MM.1S (cell line): ENCODE data around the gene CC2D2A.
A peak's percentile ranks its signal among the peaks of the same experiment; 100 is the strongest.

Experiments used
- DNase-seq: peaks from one replicate; pipeline ENCODE4 v3.0.0-alpha.2; 2015
- H2AFZ ChIP-seq: fragments of 300-600 bp; sonication (generic); 2 replicates; pipeline ENCODE4 v1.6.0; 2016; ENCODE audit warnings: antibody characterized with exemption, low read length
- H3F3A ChIP-seq: fragments of 300-600 bp; sonication (generic); 2 replicates; pipeline ENCODE4 v1.6.1; 2016; ENCODE audit warnings: mild to moderate bottlenecking, antibody characterized with exemption, low read length, moderate library complexity, mixed read lengths; ENCODE audit not compliant: insufficient read depth
- H3K27ac ChIP-seq: fragments of 300-600 bp; sonication (generic); 2 replicates; pipeline ENCODE4 v1.5.1; 2016; ENCODE audit warnings: mild to moderate bottlenecking, low read length
- H3K27me3 ChIP-seq: fragments of 300-600 bp; sonication (generic); replicated peaks from 2 replicates; pipeline ENCODE4 v1.6.0; 2016; ENCODE audit warnings: low read length; ENCODE audit not compliant: insufficient read depth
- H3K36me3 ChIP-seq: fragments of 300-600 bp; sonication (generic); replicated peaks from 2 replicates; pipeline ENCODE4 v1.6.1; 2016; ENCODE audit warnings: mild to moderate bottlenecking, low read length, mixed read lengths; ENCODE audit not compliant: insufficient read depth
- H3K4me1 ChIP-seq: fragments of 300-600 bp; sonication (generic); 2 replicates; pipeline ENCODE4 v1.6.1; 2016; ENCODE audit warnings: low read length, mixed read lengths
- H3K4me2 ChIP-seq: fragments of 300-600 bp; sonication (generic); 2 replicates; pipeline ENCODE4 v1.6.0; 2016; ENCODE audit warnings: low read depth, low read length
- H3K4me3 ChIP-seq: fragments of 300-600 bp; sonication (generic); 2 replicates; pipeline ENCODE4 v1.5.1; 2016; ENCODE audit warnings: low read length, mixed read lengths
- H3K79me2 ChIP-seq: fragments of 300-600 bp; sonication (generic); 2 replicates; pipeline ENCODE4 v1.6.1; 2016; ENCODE audit warnings: mixed run types, low read length, mixed read lengths
- H3K9ac ChIP-seq: fragments of 300-600 bp; sonication (generic); 2 replicates; pipeline ENCODE4 v1.6.1; 2016; ENCODE audit warnings: low read length, mixed read lengths
- H3K9me2 ChIP-seq: fragments of 300-600 bp; sonication (generic); replicated peaks from 2 replicates; pipeline ENCODE4 v1.6.1; 2016; ENCODE audit warnings: mild to moderate bottlenecking, low read length, mixed read lengths; ENCODE audit not compliant: insufficient read depth
- H3K9me3 ChIP-seq: fragments of 300-600 bp; sonication (generic); replicated peaks from 2 replicates; pipeline ENCODE4 v1.6.1; 2016; ENCODE audit warnings: mild to moderate bottlenecking, low read length, mixed read lengths; ENCODE audit not compliant: insufficient read depth
- H4K20me1 ChIP-seq: fragments of 300-600 bp; sonication (generic); 2 replicates; pipeline ENCODE4 v1.6.1; 2016; ENCODE audit warnings: mild to moderate bottlenecking, low read length, moderate library complexity, mixed read lengths; ENCODE audit not compliant: insufficient read depth
- EZH2 ChIP-seq: fragments of 300-600 bp; sonication (generic); optimal IDR thresholded peaks from 2 replicates; pipeline ENCODE3; 2017; ENCODE audit warnings: low read depth, mild to moderate bottlenecking, antibody characterized with exemption, low read length, mixed read lengths
- EZH2phosphoT487 ChIP-seq: fragments of 300-600 bp; sonication (generic); IDR thresholded peaks from 2 replicates; pipeline ENCODE4 v1.6.1; 2018; ENCODE audit warnings: antibody characterized with exemption, low read length
- TF ChIP-seq, protein P1 (sequence below): fragments of 300-600 bp; sonication (generic); IDR thresholded peaks from 2 replicates; pipeline ENCODE4 v1.5.1; 2016; ENCODE audit warnings: antibody characterized with exemption, low read length, mixed read lengths

Gene CC2D2A

DNA sequence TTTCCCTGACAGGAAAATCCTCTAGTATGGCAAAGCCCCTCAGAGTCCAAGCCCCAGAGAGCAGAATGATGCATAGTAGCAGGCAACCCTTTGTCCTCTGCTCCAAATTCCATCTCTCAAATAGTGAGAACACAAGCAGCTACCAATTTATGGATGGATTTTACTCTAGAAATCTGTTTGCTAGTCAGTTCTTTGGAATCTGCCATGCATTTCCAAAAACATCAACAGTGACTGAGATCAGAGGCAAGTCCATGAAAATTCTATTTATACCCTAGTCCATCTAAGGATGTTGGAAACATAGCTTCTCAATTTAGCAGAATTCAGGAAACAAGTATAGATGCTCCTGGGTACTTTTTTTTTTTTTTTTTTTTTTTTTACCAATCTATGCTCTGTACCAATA lies 10.0 kb upstream of the CC2D2A start:
- no peaks in the 10 kb centered on the region for H3K36me3 ChIP-seq
- no peak overlapping the region for H3K27ac ChIP-seq
- H2AFZ ChIP-seq: no peak overlapping the region
- no peaks in the 10 kb centered on the region for H3K4me1 ChIP-seq
- H3F3A ChIP-seq: no peaks in the 10 kb centered on the region
- H3K79me2 ChIP-seq: no peaks in the 10 kb centered on the region
- H4K20me1 ChIP-seq: no peaks in the 10 kb centered on the region
- H3K9me2 ChIP-seq: no peaks in the 10 kb centered on the region
- no peak for DNase-seq
- no peak overlapping the region for H3K4me3 ChIP-seq
- H3K27me3 ChIP-seq: no peaks in the 10 kb centered on the region
- no peak overlapping the region for H3K4me2 ChIP-seq
- no peak overlapping the region for H3K9ac ChIP-seq
- no peak for TF ChIP-seq EZH2
- TF ChIP-seq EZH2phosphoT487: no peak
- no peaks in the 10 kb centered on the region for H3K9me3 ChIP-seq

DNA sequence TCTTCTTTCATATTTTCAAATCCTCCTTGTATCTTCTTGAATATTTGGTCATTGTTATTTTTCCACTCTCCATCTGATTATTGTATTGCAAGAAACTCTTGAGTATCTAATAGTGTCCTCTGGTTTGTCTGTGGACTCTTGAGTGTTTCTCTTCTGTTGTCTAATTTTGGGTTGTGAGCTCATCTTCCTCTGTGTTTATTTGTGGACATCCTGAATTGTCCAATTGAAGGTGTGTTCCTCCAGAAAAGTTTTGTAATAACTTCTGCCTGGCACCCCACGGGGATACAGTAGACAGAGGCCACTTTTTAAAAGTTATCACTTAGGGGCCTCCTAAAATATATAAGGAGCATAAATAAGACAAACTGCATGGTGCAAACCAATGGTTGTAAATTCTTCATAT lies 3.1 kb upstream of the CC2D2A start:
- TF ChIP-seq, protein P1, sequence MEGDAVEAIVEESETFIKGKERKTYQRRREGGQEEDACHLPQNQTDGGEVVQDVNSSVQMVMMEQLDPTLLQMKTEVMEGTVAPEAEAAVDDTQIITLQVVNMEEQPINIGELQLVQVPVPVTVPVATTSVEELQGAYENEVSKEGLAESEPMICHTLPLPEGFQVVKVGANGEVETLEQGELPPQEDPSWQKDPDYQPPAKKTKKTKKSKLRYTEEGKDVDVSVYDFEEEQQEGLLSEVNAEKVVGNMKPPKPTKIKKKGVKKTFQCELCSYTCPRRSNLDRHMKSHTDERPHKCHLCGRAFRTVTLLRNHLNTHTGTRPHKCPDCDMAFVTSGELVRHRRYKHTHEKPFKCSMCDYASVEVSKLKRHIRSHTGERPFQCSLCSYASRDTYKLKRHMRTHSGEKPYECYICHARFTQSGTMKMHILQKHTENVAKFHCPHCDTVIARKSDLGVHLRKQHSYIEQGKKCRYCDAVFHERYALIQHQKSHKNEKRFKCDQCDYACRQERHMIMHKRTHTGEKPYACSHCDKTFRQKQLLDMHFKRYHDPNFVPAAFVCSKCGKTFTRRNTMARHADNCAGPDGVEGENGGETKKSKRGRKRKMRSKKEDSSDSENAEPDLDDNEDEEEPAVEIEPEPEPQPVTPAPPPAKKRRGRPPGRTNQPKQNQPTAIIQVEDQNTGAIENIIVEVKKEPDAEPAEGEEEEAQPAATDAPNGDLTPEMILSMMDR: no peak
- TF ChIP-seq EZH2phosphoT487: no peak
- no peak for TF ChIP-seq EZH2
- DNase-seq: no peak
- Histone ChIP-seq H2AFZ (no peak overlapping the region), H3K36me3 (no peaks in the 10 kb centered on the region), H3K9me2 (no peaks in the 10 kb centered on the region), H3F3A (no peaks in the 10 kb centered on the region), H3K9ac (no peak overlapping the region), H4K20me1 (no peaks in the 10 kb centered on the region), H3K4me3 (no peak overlapping the region), H3K79me2 (no peaks in the 10 kb centered on the region), H3K9me3 (no peaks in the 10 kb centered on the region), H3K27ac (no peak overlapping the region), H3K27me3 (no peaks in the 10 kb centered on the region), H3K4me2 (no peak overlapping the region), H3K4me1 (peaks cover 10% of the 10 kb centered on the region; the same call in 1 of the 2 replicates)

DNA sequence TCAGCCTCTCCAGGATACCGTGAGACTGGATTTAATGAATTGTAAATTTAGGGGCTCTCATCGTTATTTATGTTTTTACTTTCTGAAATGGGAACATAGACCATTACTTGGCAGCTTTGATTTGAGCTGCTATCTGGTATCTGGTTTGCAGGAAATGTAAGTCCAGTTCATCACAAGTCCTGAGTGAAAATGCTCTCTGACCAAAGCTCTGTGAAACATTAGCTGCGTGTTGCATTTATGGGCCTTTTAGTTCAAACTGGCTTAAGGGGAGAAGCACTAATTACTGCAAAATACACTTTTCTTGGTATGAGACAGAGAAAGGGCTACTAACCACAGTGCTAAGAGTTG lies 420 bp downstream of the CC2D2A start:
- H3K27ac ChIP-seq: no peak overlapping the region
- H3K4me1 ChIP-seq: peaks cover 11% of the 10 kb centered on the region; the same call in 1 of the 2 replicates
- H3K4me3 ChIP-seq: peak overlapping the region; percentile 24
- no peak overlapping the region for H3K9ac ChIP-seq
- TF ChIP-seq EZH2phosphoT487 (no peak), EZH2 (no peak)
- TF ChIP-seq, protein P1: no peak
- H3K27me3 ChIP-seq: no peaks in the 10 kb centered on the region
- H3K36me3 ChIP-seq: no peaks in the 10 kb centered on the region
- H3K9me2 ChIP-seq: no peaks in the 10 kb centered on the region
- H2AFZ ChIP-seq: peak overlapping the region; percentile 28; the same call in 1 of the 2 replicates
- H3K4me2 ChIP-seq: peak overlapping the region; percentile 42
- H3K79me2 ChIP-seq: no peaks in the 10 kb centered on the region
- H4K20me1 ChIP-seq: no peaks in the 10 kb centered on the region
- no peaks in the 10 kb centered on the region for H3K9me3 ChIP-seq
- H3F3A ChIP-seq: no peaks in the 10 kb centered on the region
- no peak for DNase-seq

DNA sequence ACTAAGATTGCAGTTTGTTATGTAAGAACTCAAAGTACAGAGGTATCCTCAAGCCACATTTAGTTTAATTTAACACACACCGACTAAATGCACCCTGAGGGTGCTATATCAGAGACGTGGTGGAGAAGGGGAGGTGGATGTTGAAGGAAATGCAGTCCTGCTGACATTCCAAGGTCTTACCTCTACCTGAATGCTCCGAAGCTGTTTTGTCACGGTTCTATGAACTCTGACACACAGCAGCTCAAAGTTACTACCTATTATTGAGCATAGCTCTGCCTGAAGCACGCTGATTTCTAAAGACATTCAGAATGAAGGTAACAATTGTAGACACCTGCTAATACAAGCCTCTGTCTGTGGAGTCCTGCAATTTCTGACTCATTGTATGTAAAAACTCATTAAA lies 6.7 kb downstream of the CC2D2A start:
- no peak overlapping the region for H3K27ac ChIP-seq
- no peaks in the 10 kb centered on the region for H3K27me3 ChIP-seq
- H3K9me3 ChIP-seq: no peaks in the 10 kb centered on the region
- no peak overlapping the region for H3K9ac ChIP-seq
- H4K20me1 ChIP-seq: no peaks in the 10 kb centered on the region
- no peak for DNase-seq
- peaks cover 3% of the 10 kb centered on the region; the same call in 1 of the 2 replicates for H3K4me1 ChIP-seq
- no peaks in the 10 kb centered on the region for H3K36me3 ChIP-seq
- H2AFZ ChIP-seq: no peak overlapping the region
- TF ChIP-seq EZH2phosphoT487 (no peak), EZH2 (no peak)
- TF ChIP-seq, protein P1: no peak
- no peaks in the 10 kb centered on the region for H3K79me2 ChIP-seq
- no peaks in the 10 kb centered on the region for H3F3A ChIP-seq
- no peaks in the 10 kb centered on the region for H3K9me2 ChIP-seq
- H3K4me2 ChIP-seq: no peak overlapping the region
- H3K4me3 ChIP-seq: no peak overlapping the region
